Epithelial cell of esophagus (primary cell): ENCODE data around the gene SPATA6L.
A peak's percentile ranks its signal among the peaks of the same experiment; 100 is the strongest.

Experiments
- DNase-seq: peaks from one replicate; pipeline ENCODE4 v3.0.0; 2010; ENCODE audit warnings: low read depth
- H3K4me3 ChIP-seq: 2 replicates; pipeline ENCODE4 v1.5.1; 2011; ENCODE audit warnings: mild to moderate bottlenecking, low read length, control low read depth
- TF ChIP-seq, protein P1 (sequence below): IDR thresholded peaks from 2 replicates; pipeline ENCODE4 v1.5.1; 2011; ENCODE audit warnings: low read depth, mild to moderate bottlenecking, low read length, control low read depth, inconsistent platforms; ENCODE audit not compliant: insufficient read depth; ENCODE audit errors: missing control alignments

The SPATA6L gene

DNA sequence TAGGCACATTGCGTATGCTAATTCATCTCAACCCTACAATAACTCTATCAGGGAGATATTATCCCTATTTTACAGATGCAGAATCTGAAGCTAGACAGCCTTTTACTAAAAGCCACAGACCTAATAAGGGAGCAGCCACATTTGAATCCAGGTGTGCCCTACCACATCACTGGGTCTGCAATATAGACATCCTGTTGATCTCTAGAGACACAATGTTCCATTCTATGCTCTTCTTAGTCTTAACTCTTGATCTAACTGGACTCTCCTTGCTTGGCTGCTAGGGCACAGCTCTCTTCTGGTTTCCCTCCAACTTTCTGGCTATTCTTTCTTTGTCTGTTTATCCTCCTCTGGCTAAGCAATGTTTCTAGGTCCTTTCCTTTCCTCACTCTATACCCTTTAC lies 1.4 kb upstream of the SPATA6L start:
- no peak for DNase-seq
- no peak overlapping the region for H3K4me3 ChIP-seq
- TF ChIP-seq, protein P1, sequence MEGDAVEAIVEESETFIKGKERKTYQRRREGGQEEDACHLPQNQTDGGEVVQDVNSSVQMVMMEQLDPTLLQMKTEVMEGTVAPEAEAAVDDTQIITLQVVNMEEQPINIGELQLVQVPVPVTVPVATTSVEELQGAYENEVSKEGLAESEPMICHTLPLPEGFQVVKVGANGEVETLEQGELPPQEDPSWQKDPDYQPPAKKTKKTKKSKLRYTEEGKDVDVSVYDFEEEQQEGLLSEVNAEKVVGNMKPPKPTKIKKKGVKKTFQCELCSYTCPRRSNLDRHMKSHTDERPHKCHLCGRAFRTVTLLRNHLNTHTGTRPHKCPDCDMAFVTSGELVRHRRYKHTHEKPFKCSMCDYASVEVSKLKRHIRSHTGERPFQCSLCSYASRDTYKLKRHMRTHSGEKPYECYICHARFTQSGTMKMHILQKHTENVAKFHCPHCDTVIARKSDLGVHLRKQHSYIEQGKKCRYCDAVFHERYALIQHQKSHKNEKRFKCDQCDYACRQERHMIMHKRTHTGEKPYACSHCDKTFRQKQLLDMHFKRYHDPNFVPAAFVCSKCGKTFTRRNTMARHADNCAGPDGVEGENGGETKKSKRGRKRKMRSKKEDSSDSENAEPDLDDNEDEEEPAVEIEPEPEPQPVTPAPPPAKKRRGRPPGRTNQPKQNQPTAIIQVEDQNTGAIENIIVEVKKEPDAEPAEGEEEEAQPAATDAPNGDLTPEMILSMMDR, result no peak

DNA sequence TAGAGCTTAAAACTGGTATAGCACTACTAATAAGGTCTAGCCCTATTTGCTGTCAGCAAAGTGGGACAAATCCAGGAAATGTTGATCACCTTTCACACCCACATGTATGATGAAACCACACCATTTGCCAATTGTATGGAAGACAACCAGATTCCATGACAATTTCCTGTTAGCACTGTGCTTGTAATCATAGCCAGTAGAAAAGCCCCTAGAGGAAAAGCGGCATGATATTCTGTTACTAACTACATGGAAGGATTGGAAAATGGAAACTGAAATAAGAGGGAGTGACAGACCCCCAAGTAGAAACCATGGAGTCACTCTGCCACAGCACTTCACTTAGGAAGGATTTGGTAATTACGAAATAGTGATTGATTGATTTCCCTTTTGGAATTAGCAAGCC lies 923 bp downstream of the SPATA6L start:
- peak; percentile 76 for DNase-seq
- H3K4me3 ChIP-seq, result peak overlapping the region; percentile 69
- TF ChIP-seq, protein P1, result no peak

DNA sequence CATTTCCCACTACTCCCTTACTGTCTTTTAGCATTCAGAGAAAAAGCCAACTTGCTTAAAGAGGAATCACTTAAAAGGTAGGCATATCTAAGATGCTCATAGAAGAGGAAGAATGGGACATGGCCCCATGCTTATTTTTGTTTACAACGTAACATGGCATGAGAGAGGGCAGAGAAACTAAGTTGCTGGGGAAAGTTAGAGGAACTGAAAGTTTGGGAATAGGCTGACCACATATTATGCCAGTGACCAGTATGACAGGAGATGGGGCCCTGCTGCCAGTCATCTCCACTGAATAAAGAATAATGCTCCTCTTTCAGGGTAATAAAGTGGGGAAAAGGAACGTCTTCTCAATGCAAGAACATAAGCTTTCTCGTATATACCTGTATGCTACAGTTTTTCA lies 2.3 kb downstream of the SPATA6L start:
- no peak for DNase-seq
- peak overlapping the region; percentile 66 for H3K4me3 ChIP-seq
- TF ChIP-seq, protein P1, result no peak

DNA sequence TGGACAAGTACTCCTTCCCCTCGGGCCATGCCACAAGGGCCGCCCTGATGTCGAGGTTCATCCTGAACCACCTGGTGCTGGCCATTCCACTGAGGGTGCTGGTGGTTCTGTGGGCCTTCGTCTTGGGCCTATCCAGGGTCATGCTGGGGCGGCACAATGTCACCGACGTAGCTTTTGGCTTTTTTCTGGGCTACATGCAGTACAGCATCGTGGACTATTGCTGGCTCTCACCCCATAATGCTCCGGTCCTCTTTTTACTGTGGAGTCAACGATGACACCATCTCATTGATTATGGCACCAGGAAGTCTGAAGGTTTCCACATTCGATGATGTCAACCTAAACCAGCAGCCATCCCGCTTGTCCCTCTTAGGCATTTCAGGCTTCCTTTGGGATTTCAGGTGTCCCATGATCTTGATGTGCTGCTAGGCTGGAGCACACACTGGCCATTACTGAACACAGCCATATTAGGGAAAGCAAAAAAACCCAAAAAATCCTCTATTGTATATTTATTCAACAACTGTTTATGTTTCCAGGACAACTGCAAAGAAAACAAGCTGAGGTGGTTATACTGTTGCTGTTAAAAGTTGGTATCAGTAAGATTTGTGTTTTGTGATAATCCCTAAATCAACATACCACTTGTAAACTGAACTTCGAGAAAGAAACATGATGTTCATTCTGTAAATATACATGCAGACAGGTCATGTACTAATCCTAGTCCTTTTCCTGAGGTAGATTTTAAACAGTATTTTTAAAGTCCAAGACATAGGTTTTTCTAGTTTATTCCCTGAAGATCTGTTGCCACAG lies 3.1 kb downstream of the SPATA6L start:
- H3K4me3 ChIP-seq, result peak overlapping the region; percentile 66
- TF ChIP-seq, protein P1, result no peak
- peak; percentile 37 for DNase-seq

DNA sequence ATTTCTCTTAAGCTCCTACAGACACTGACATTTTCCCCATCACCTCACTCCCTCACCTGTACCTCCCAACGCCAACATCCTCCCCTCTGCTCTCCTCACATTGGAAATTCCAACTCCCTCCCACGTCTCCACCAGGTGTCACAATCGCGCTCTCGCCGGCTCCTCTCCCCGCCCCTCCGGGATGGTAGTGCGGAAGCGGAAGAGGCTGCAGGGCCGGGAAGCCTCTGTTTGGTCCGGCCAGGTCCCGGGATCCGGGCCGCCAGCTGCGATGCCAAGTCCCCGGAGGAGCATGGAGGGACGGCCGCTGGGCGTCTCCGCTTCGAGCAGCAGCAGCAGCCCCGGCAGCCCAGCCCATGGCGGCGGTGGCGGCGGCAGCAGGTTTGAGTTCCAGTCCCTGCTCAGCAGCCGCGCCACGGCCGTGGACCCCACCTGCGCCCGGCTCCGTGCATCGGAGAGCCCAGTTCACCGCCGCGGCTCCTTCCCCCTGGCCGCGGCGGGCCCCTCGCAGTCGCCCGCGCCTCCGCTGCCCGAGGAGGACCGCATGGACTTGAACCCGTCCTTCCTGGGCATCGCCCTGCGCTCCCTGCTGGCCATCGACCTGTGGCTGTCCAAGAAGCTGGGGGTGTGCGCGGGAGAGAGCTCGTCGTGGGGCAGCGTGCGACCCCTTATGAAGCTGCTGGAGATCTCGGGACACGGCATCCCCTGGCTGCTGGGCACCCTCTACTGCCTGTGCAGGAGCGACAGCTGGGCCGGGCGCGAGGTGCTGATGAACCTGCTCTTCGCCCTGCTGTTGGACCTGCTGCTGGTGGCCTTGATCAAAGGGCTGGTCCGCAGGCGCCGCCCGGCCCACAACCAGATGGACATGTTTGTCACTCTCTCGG lies 3.9 kb downstream of the SPATA6L start, which contains the start of gene PLPP6:
Gene PLPP6 (plus strand): TSS at position 187 of the 881 bp plus-strand sequence. CDS start 82 bp downstream, at position 269.
- H3K4me3 ChIP-seq, result peak within 1 kb of the TSS; percentile 66
- TF ChIP-seq, protein P1, result peak; percentile 61
- peak; percentile 95 for DNase-seq

DNA sequence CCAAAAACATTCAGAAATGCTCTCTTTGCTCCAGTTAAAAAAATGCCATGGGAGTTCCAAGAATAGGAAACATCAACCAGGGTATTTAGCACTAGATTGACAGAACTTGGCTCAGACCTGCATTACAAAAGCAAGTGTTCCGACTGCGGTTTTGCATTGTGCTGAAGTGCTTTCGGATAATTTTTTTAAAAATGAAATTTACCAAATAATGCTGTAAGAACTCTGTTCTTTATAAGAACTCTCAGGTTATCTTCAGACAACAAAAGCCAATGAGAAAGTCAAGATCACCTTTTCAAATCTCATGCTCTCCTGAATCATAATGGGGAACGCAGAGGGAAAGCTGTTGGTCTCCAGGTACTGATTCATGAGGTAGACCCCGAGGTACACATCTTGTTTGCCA lies 4.7 kb downstream of the SPATA6L start:
- H3K4me3 ChIP-seq, result peak overlapping the region; percentile 66
- TF ChIP-seq, protein P1, result no peak

More for the DNA sequence above, 4.7 kb downstream of the SPATA6L start:
- no peak for DNase-seq
